Measurements from ENCODE around the gene UBE3C. TPM values are rescaled to one million over a fixed set of nuclear protein-coding genes. Genes with fewer than 3 reads are reported as not detected.
"Not testable (repeated sequence)": the region's sequence is repeated elsewhere in the genome, so short reads cannot be mapped to it uniquely, and the experiment has no call there.

The UBE3C gene
- polyA plus RNA-seq, 1 donor, result 36.3 TPM

DNA sequence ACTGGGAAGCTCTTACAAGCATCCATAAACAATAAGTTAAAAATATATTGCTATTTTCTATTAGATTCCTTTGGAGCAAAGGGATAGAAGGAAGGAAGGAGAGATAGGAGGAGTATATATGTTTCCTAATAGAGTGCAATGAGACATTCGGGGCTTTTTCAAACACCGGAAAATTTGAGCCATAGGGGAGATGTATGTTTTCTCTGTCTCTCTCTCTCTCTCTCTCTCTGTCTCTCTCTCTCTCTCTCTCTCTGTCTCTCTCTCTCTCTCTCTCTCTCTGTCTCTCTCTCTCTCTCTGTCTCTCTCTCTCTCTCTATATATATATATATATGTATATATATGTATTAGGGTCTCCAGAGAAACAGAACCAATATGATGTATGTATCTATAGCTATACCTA, 7.9 kb upstream of the UBE3C start:
- DNase-seq, result not testable (repeated sequence)

- DNase-seq, result no peak
Observed at GRCh38 chr7:157132796-157133195, 5.9 kb upstream of the UBE3C start.

GRCh38 chr7:157133304-157133703, 5.4 kb upstream of the UBE3C start:
- no peak for DNase-seq

DNA sequence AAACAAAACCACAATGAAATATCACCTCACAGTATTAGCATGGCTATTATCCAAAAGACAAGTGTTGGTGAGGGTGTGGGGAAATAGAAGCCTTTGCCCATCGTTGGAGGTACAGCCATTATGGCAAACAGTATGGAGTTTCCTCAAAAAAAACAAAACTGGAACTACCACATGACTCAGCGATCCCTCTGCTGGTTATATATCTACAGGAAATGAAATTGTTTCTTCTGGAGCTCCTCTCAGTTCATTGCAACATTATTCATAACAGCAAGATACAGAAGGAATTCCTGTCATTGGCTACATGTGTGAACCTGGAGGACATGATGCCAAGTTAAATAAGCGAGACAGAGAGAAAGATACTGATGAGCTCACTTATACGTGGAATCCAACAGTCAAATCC, 2.4 kb upstream of the UBE3C start:
- DNase-seq, result peak; percentile 4

DNA sequence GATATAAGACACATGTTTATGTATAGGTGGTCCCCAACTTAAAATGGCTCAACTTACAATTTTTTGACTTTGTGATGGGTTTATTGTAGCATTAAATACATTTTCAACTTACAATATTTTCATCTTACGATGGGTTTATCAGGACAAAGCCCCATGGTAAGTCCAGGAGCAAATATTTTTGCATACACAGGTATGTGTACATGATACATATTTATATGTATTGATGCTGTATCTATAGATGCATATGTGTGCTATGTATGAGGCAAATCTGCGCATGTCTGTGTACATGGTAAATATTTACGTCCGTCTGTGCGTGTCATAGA, 664 bp upstream of the UBE3C start:
- no peak for DNase-seq

- DNase-seq, result no peak
Observed at GRCh38 chr7:157139111-157139809, 534 bp downstream of the UBE3C start.

- no peak for DNase-seq
Observed at GRCh38 chr7:157139810-157140510, 1.2 kb downstream of the UBE3C start.

- DNase-seq, result no peak
Observed at GRCh38 chr7:157140511-157140905, 1.8 kb downstream of the UBE3C start.

- no peak for DNase-seq
Observed at GRCh38 chr7:157141525-157142060, 2.9 kb downstream of the UBE3C start.

DNA sequence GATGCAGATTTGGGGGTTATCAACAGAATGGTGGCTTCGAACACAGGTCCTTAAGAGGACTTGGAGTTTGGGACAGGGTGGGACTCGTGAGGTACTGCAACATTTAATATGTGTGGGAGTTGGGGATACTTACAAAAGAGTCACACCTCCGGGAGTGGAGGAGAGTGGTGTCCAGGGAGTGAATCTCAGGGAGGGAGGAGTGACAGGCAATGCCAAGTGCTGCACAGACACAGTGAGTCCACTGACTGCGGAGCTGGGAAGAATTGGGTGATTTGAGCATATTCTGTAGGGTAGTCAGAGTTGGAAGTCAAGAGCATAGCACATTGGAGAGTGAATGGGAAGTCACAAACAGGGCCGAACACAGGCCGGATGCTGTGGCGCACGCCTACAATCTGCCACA, 5.1 kb downstream of the UBE3C start:
- no peak for DNase-seq

- DNase-seq, result no peak
Observed at GRCh38 chr7:157149317-157149716, 10.6 kb downstream of the UBE3C start.

GRCh38 chr7:157150882-157151281, 12.2 kb downstream of the UBE3C start:
- DNase-seq, result peak; percentile 23

DNA sequence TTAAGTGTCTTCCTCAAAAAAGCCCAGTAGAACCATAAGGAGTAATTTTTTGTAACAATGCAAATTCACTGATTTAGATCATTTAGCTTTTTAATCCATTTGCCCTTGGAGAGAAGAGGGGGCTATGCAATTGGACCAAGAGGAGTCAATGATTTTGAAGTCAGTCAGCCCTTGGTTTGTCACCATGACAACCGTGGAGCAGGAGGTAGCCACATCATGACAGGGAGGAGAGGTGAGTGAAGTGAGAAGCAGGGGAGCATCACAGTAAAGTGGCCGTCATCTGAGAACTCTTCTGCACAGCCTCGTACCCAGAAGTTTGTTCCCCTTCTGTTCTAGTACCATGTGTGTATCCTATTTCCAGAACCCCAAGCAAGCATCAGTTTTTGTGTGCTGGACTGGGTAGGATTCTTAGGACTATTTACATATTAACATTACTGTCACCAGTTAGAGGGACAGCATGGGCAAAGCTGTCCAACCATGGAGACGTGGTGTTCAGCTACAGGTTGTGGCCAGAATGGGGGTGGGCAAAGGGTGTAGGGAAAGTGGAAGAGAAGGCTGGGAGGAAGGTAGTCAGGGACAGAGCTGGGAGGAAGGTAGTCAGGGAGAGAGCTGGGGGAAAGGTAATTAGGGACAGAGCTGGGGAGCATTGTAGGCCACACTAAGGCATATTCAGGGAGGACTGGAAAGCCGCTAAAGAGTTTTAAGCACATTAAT, 13.1 kb downstream of the UBE3C start:
- no peak for DNase-seq

GRCh38 chr7:157152391-157152937, 13.7 kb downstream of the UBE3C start:
- no peak for DNase-seq

DNA sequence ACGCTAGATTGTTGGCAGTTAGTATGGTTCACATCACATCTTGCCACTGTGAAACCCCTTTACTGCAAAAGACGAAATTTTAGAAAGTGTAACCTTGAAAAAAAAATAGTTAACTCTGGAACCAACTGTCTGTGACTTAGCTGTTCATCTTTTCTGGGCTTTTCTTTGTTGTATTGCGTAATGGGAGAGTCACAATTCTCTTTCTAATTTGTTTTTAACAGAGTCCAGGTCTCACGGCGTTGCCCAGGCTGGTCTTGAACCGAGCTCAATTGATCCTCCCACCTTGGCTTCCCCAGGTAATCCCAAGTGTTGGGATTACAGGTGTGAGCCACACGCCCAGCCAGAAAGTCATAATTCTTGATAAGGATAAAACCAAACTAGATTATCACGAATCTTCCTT, 14.5 kb downstream of the UBE3C start:
- no peak for DNase-seq

DNA sequence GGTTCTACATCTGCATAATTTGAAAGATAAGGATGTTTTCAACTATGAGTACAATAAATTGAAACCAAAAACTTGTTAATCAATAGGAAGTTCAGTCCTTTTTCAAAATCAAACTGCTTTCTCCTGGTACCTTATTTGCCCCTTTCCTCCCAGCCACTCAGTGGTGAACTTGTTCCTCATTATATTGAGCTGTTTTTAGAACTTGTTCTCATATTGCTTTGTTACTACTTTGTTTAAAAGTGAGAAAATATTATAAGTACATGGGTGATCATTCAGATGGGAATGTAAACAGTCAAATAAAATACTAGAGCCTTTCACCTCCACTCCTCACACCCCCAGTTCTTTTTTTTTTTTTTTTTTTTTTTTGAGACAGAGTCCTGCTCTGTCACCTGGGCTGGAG, 17.2 kb downstream of the UBE3C start:
- no peak for DNase-seq

DNA sequence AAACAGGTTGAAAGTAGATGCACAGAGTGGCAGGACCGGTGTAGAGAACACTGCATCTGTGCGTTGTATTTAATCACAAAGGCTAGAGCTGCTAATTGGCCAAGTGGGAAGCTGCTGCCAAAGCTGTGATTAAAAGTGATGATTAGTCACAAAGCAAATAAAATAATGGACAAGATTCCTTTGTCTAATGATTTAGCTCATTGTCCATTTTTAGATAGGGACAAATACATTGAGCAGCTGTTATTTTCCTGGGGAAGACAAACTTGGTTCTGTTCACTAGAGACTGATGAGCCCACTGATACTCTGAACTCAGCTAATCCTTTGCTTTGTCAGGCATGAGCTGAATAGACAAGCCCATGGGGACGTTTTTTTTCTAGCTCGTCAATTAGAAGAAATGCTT, 19.7 kb downstream of the UBE3C start:
- no peak for DNase-seq

GRCh38 chr7:157159537-157159936, 20.8 kb downstream of the UBE3C start:
- not testable (repeated sequence) for DNase-seq

DNA sequence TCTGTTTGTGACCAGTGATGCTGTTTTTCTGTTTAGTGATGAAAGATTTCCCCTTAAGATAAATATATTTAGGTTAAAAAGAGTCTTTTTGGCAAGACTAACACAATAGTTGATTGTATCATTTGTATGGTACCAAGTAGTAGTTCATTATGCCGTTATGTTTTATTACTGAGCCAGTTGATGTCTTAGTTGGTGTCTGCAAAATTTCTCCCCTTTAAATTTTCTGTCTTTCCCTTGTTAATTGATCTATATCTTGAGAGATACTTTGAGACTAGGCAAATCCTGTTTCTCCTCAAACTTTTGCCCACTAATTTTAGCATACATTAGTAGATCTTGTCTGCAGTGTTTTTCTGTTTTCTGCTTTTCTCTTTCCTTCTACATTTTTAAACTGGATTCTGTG, 21.7 kb downstream of the UBE3C start:
- no peak for DNase-seq

GRCh38 chr7:157165987-157166386, 27.3 kb downstream of the UBE3C start:
- DNase-seq, result no peak

GRCh38 chr7:157168571-157168970, 29.8 kb downstream of the UBE3C start:
- DNase-seq, result no peak

- no peak for DNase-seq
Observed at GRCh38 chr7:157176771-157177170, 38.0 kb downstream of the UBE3C start.

DNA sequence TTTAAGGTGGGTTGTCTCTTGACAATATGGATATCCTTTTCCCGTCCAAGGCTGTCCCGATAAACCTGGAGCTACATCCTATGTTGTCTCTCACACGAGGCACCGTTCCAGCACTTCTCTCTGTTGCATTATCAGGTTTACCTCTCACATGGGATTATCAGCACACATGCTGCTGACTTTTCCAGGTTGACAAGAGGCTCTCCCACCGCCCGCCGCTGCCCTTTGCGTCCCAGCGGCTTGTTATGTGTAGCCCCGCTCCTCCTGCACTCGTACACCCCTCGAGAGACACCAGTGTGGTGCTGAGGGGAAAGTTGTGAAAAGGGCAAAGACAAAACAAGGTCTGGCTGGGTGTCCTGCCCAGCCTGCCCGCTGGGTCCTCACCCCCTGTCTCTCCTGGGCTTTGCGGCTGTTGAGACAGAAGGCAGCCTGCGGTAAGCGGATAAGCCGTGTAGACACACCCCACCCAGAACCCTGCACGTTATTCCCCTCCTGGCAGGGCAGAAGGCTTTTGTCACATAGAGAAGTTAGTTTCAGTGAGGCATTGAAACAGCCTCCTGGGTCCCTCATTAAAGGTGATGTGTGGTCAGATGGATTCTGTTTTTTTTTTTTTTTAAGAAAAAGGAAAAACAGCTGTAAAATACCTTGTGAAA, 38.7 kb downstream of the UBE3C start:
- DNase-seq, result no peak

All from hindlimb muscle (tissue), 1 donor.